SK-N-SH (cell line): Measurements from ENCODE around the gene DENR. TPM values are rescaled to one million over a fixed set of nuclear protein-coding genes. Genes with fewer than 3 reads are reported as not detected.

Source experiments
- CTCF ChIA-PET: fragments of 300-600, 350-600 bp; formaldehyde crosslinking; extraction: SDS; loops from one replicate; lab custom pipeline; 2021; lab: Yijun Ruan, JAX
- POLR2A ChIA-PET: fragments of 350-600 bp; sonication (Branson Sonifier 250); formaldehyde crosslinking; extraction: SDS; loops from one replicate; lab custom pipeline; 2020; ENCODE audit warnings: antibody characterized with exemption, inconsistent platforms; lab: Yijun Ruan, JAX
- DNase-seq: peaks from one replicate; pipeline ENCODE4 v3.0.0; 2012
- H2AFZ ChIP-seq: fragments of 200-600 bp; sonication (generic); 2 replicates; pipeline ENCODE4 v1.8.1; 2016; ENCODE audit warnings: antibody characterized with exemption, mild to moderate bottlenecking, low read depth
- H3F3A ChIP-seq: fragments of 200-600 bp; sonication (generic); replicated peaks from 2 replicates; pipeline ENCODE3; 2016; ENCODE audit warnings: antibody characterized with exemption, mild to moderate bottlenecking; ENCODE audit not compliant: insufficient read depth
- H3K27ac ChIP-seq, 2 experiments: fragments of 200-500 bp in 1 of 2; fragments of 200-600 bp in 1 of 2; sonication (Bioruptor generic) in 1 of 2; sonication (generic), shearing (Covaris generic) in 1 of 2; 2 replicates each; pipeline versions ENCODE4 v1.5.1 to v1.6.1; 2014 to 2016; ENCODE audit warnings: low read depth in 2 of 2, inconsistent platforms in 1 of 2, low read length in 1 of 2, mild to moderate bottlenecking in 1 of 2, mixed read lengths in 1 of 2
- H3K27me3 ChIP-seq: fragments of 200-600 bp; sonication (generic), shearing (Covaris generic); 2 replicates; pipeline ENCODE4 v1.6.1; 2016; ENCODE audit warnings: mixed run types; ENCODE audit not compliant: insufficient read depth
- H3K36me3 ChIP-seq, 2 experiments: fragments of 200-500 bp in 1 of 2; fragments of 200-600 bp in 1 of 2; sonication (Bioruptor generic) in 1 of 2; sonication (generic) in 1 of 2; replicated peaks in 1 of 2; 2 replicates each; pipeline versions ENCODE3 to v1.5.1; 2014 to 2016; ENCODE audit warnings: low read length in 1 of 2, mild to moderate bottlenecking in 1 of 2; ENCODE audit not compliant: insufficient read depth in 2 of 2, control insufficient read depth in 1 of 2
- H3K4me1 ChIP-seq, 2 experiments: fragments of 200-500 bp in 1 of 2; fragments of 200-600 bp in 1 of 2; sonication (Bioruptor generic) in 1 of 2; sonication (generic), shearing (Covaris generic) in 1 of 2; 2 replicates each; pipeline versions ENCODE4 v1.5.1 to v1.6.1; 2014 to 2016; ENCODE audit warnings: low read depth in 1 of 2, low read length in 1 of 2, mixed run types in 1 of 2; ENCODE audit not compliant: insufficient read depth in 2 of 2, control insufficient read depth in 1 of 2
- H3K4me2 ChIP-seq: fragments of 200-600 bp; sonication (generic), shearing (Covaris generic); 2 replicates; pipeline ENCODE4 v1.6.1; 2017; ENCODE audit warnings: mixed run types
- H3K4me3 ChIP-seq, 2 experiments: fragments of 200-500 bp in 1 of 2; fragments of 200-600 bp in 1 of 2; sonication (Bioruptor generic) in 1 of 2; sonication (generic), shearing (Covaris generic) in 1 of 2; 2 replicates each; pipeline versions ENCODE4 v1.5.1 to v1.8.1; 2014 to 2016; ENCODE audit warnings: low read depth in 2 of 2, inconsistent platforms in 1 of 2, low read length in 1 of 2, mild to moderate bottlenecking in 1 of 2, mixed read lengths in 1 of 2, moderate library complexity in 1 of 2
- H3K79me2 ChIP-seq: fragments of 200-600 bp; sonication (generic); 2 replicates; pipeline ENCODE4 v1.8.1; 2017; ENCODE audit warnings: mild to moderate bottlenecking; ENCODE audit not compliant: insufficient read depth
- H3K9ac ChIP-seq: fragments of 200-600 bp; sonication (generic); 2 replicates; pipeline ENCODE4 v1.6.1; 2017; ENCODE audit warnings: mixed run types
- H3K9me2 ChIP-seq: fragments of 200-600 bp; sonication (generic); 2 replicates; pipeline ENCODE4 v1.6.1; 2017; ENCODE audit warnings: mixed run types
- H3K9me3 ChIP-seq: fragments of 200-600 bp; sonication (generic); 2 replicates; pipeline ENCODE4 v1.6.1; 2017; ENCODE audit warnings: mixed run types, mild to moderate bottlenecking, moderate library complexity
- H4K20me1 ChIP-seq: fragments of 200-600 bp; sonication (generic); 2 replicates; pipeline ENCODE4 v1.6.1; 2017; ENCODE audit warnings: mild to moderate bottlenecking, mixed run types; ENCODE audit not compliant: insufficient read depth
- CTCF ChIP-seq: fragments of 200-600 bp; sonication (generic); IDR thresholded peaks from 2 replicates; pipeline ENCODE4 v1.6.1; 2017; ENCODE audit warnings: antibody characterized with exemption, mild to moderate bottlenecking, moderate library complexity
- ELF1 ChIP-seq: IDR thresholded peaks from 2 replicates; pipeline ENCODE4 v1.4.0; 2012
- EZH2phosphoT487 ChIP-seq: fragments of 200-600 bp; sonication (generic); IDR thresholded peaks from 2 replicates; pipeline ENCODE4 v1.6.1; 2017; ENCODE audit warnings: low read depth, mixed run types, mild to moderate bottlenecking, antibody characterized with exemption, moderate library complexity, borderline replicate concordance
- FOSL2 ChIP-seq: IDR thresholded peaks from 2 replicates; pipeline ENCODE4 v1.4.0; 2012; ENCODE audit warnings: low read depth, mild to moderate bottlenecking, moderate library complexity, borderline replicate concordance
- FOXM1 ChIP-seq: IDR thresholded peaks from 2 replicates; pipeline ENCODE4 v1.4.0; 2012; ENCODE audit warnings: low read depth, mild to moderate bottlenecking
- GATA2 ChIP-seq: sonication (generic); formaldehyde crosslinking; IDR thresholded peaks from 2 replicates; pipeline ENCODE4 v1.5.0; 2020; ENCODE audit warnings: mild to moderate bottlenecking, missing genetic modification reagents
- JUND ChIP-seq: IDR thresholded peaks from 2 replicates; pipeline ENCODE4 v1.4.0; 2012
- MXI1 ChIP-seq: IDR thresholded peaks from 2 replicates; pipeline ENCODE4 v1.6.1; 2012; ENCODE audit warnings: mild to moderate bottlenecking, low read depth, low read length, improper control_type of control experiment
- NFIC ChIP-seq: IDR thresholded peaks from 2 replicates; pipeline ENCODE4 v1.4.0; 2012; ENCODE audit warnings: borderline replicate concordance
- NRF1 ChIP-seq: IDR thresholded peaks from 2 replicates; pipeline ENCODE4 v1.6.1; 2012; ENCODE audit warnings: low read depth, mild to moderate bottlenecking, low read length
- POLR2AphosphoS5 ChIP-seq: IDR thresholded peaks from 2 replicates; pipeline ENCODE4 v1.6.1; 2012; ENCODE audit warnings: low read depth, low read length
- RAD21 ChIP-seq: IDR thresholded peaks from 2 replicates; pipeline ENCODE4 v1.6.1; 2012; ENCODE audit warnings: mild to moderate bottlenecking, low read length
- RFX5 ChIP-seq: IDR thresholded peaks from 2 replicates; pipeline ENCODE4 v1.6.1; 2012; ENCODE audit warnings: mild to moderate bottlenecking, improper control_type of control experiment, low read length
- RXRA ChIP-seq: IDR thresholded peaks from 2 replicates; pipeline ENCODE4 v1.4.0; 2012; ENCODE audit warnings: low read depth, mild to moderate bottlenecking, borderline replicate concordance
- SMC3 ChIP-seq: IDR thresholded peaks from 2 replicates; pipeline ENCODE4 v1.6.1; 2012; ENCODE audit warnings: low read depth, low read length, improper control_type of control experiment
- TCF12 ChIP-seq: IDR thresholded peaks from 2 replicates; pipeline ENCODE4 v1.4.0; 2012
- TEAD4 ChIP-seq: IDR thresholded peaks from 2 replicates; pipeline ENCODE4 v1.4.0; 2012; ENCODE audit warnings: mild to moderate bottlenecking, borderline replicate concordance; ENCODE audit not compliant: insufficient read depth
- USF1 ChIP-seq: IDR thresholded peaks from 2 replicates; pipeline ENCODE4 v1.4.0; 2012; ENCODE audit warnings: low read depth, borderline replicate concordance
- YY1 ChIP-seq: IDR thresholded peaks from 2 replicates; pipeline ENCODE4 v1.4.0; 2012; ENCODE audit warnings: low read depth, mild to moderate bottlenecking
- WGBS: methylation state at CpG from one replicate; pipeline ENCODE4 v1.1.6; 2017; ENCODE audit warnings: low lambda C conversion rate; 5-methylcytosine and 5-hydroxymethylcytosine counted together
- polyA plus RNA-seq, 3 experiments: library from polyadenylated mRNA; depleted of rRNA; stranded (reverse); fragments of >200 nt; gene quantifications; 2 replicates each; pipeline ENCODE4 v1.2.3, GENCODE V29; 2012
- TF ChIP-seq, protein P1 (sequence below): IDR thresholded peaks from 2 replicates; pipeline ENCODE4 v1.4.0; 2012; ENCODE audit warnings: low read depth
- TF ChIP-seq, protein P2 (sequence below): fragments of 150-350 bp; IDR thresholded peaks from 2 replicates; pipeline ENCODE4 v1.6.1; 2016; ENCODE audit warnings: mild to moderate bottlenecking, low read depth, low read length

Gene DENR
- polyA plus RNA-seq, 1 of the 3 experiments (the other 2 are of a cell fraction) = 23.2 TPM

- H3K9me3 ChIP-seq = no peaks in the 10 kb centered on the region
- TF ChIP-seq FOXM1 = no peak
- no peak for TF ChIP-seq EZH2phosphoT487
- no peak for TF ChIP-seq POLR2AphosphoS5
- TF ChIP-seq RXRA = no peak
- no peak for TF ChIP-seq SMC3
- no peak for TF ChIP-seq GATA2 (CRISPR knock-in tag)
- no peak for TF ChIP-seq NRF1
- TF ChIP-seq TEAD4 = no peak
- TF ChIP-seq RFX5 = no peak
- TF ChIP-seq FOSL2 = no peak
- TF ChIP-seq CTCF = no peak
- no peak for TF ChIP-seq YY1
- TF ChIP-seq MXI1 = no peak
- TF ChIP-seq JUND = no peak
- POLR2A ChIA-PET = no interaction called here
- no peak overlapping the region for H2AFZ ChIP-seq
- WGBS = 80% methylated on average over 7 of the region's 7 CpGs
- no peaks in the 10 kb centered on the region for H4K20me1 ChIP-seq
- H3K27ac ChIP-seq = no peak overlapping the region
- peaks cover 0 to 2% of the 10 kb centered on the region in 2 experiments; a peak in 1 of 4 replicates for H3K4me1 ChIP-seq
- H3K4me2 ChIP-seq = no peak overlapping the region
- H3K79me2 ChIP-seq = no peaks in the 10 kb centered on the region
- DNase-seq = no peak
- H3K4me3 ChIP-seq = no peak overlapping the region
- no peaks in the 10 kb centered on the region for H3F3A ChIP-seq
- no peaks in the 10 kb centered on the region for H3K9me2 ChIP-seq
- no peaks in the 10 kb centered on the region for H3K27me3 ChIP-seq
- H3K9ac ChIP-seq = no peak overlapping the region
- no peaks in the 10 kb centered on the region for H3K36me3 ChIP-seq
- CTCF ChIA-PET = interaction anchor here (1.1 to 1.9 kb wide), 3 partner anchors 8 to 167 kb away, joined by 3 to 5 read pairs (median 4); no protein-coding TSS in a partner anchor
Measured at GRCh38 chr12:122785503-122785902, 32.9 kb downstream of the DENR start.

DNA sequence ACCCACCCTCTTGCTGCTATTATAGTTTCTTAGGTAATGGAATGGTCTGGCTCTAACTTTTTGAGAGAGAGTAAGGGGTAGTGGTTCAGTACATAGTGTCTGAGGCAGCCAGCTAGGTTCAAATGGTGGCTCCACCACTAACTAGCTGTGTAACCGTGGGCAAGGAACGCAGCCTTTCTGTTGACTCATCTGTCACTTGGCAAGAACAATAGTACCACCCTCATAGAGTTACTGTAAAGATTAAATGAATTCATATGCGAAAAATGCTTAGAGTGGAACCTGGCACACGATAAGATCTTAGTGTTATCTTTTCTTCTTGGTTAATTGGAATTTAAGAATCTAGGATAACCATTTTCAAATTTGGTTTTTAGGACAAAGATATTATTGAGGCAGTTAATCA lies 35.8 kb downstream of the DENR start:
- H3K36me3 ChIP-seq = no peaks in the 10 kb centered on the region
- TF ChIP-seq, protein P1, sequence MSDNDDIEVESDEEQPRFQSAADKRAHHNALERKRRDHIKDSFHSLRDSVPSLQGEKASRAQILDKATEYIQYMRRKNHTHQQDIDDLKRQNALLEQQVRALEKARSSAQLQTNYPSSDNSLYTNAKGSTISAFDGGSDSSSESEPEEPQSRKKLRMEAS = no peak
- TF ChIP-seq NFIC (peak; percentile 34; the same call in 1 of the 2 replicates), EZH2phosphoT487 (no peak), MXI1 (no peak), RAD21 (no peak), TCF12 (peak; percentile 69), FOSL2 (peak; percentile 34; the same call in 1 of the 2 replicates), ELF1 (no peak), USF1 (no peak), JUND (peak; percentile 56; the same call in 1 of the 2 replicates)
- TF ChIP-seq, protein P2, sequence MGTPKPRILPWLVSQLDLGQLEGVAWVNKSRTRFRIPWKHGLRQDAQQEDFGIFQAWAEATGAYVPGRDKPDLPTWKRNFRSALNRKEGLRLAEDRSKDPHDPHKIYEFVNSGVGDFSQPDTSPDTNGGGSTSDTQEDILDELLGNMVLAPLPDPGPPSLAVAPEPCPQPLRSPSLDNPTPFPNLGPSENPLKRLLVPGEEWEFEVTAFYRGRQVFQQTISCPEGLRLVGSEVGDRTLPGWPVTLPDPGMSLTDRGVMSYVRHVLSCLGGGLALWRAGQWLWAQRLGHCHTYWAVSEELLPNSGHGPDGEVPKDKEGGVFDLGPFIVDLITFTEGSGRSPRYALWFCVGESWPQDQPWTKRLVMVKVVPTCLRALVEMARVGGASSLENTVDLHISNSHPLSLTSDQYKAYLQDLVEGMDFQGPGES = no peak
- H3K9me2 ChIP-seq = no peaks in the 10 kb centered on the region
- ChIA-PET CTCF (interaction anchor here (1.0 to 3.1 kb wide), 2 partner anchors 35 to 165 kb away, joined by 3 to 16 read pairs; partner anchors contain the start of gene DENR), POLR2A (no interaction called here)
- no peaks in the 10 kb centered on the region for H4K20me1 ChIP-seq
- H2AFZ ChIP-seq = no peak overlapping the region; the same call in 1 of the 2 replicates
- WGBS = 29% methylated on average over 4 of the region's 4 CpGs
- H3K4me1 ChIP-seq = peaks cover 0 to 2% of the 10 kb centered on the region in 2 experiments; a peak in 1 of 4 replicates
- H3K79me2 ChIP-seq = no peaks in the 10 kb centered on the region
- no peaks in the 10 kb centered on the region for H3F3A ChIP-seq
- no peak overlapping the region for H3K4me3 ChIP-seq
- H3K9me3 ChIP-seq = no peaks in the 10 kb centered on the region
- H3K4me2 ChIP-seq = no peak overlapping the region
- no peak overlapping the region for H3K9ac ChIP-seq
- H3K27ac ChIP-seq = no peak overlapping the region
- no peak for DNase-seq
- H3K27me3 ChIP-seq = no peaks in the 10 kb centered on the region
